Measurements from ENCODE around the gene RAI1. TPM values are rescaled to one million over a fixed set of nuclear protein-coding genes. Genes with fewer than 3 reads are reported as not detected.

RAI1 gene
- total RNA-seq, 4 donors from 2014 or later, result 12.8 to 51.2 (median 47.6) TPM

DNA sequence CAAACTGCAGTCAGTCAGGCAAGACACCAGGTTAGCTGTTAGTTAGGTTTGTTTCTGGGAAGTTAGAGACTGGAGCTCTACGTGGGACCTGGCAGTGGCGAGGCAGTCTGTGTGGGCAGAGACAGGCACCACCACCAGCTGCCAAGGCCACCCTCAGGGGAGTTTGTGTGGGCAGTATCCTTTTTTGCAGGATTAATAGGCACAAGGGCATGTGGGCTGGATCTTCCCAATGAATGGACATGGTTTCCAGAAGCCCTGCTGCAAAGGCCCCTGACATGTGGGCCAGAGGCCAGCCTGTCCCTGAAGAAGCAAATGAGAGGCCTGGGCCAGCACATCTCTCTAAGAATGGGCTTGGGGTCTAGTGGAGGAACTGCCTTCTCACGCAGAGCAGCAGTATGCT lies 174.7 kb downstream of the RAI1 start:
- peaks cover 0 to 35% (median 3%) of the 10 kb centered on the region in 4 donors for H3K4me1 ChIP-seq
- no peak for DNase-seq
- no peak overlapping the region for H3K4me3 ChIP-seq
- no peaks in the 10 kb centered on the region for H3K9me3 ChIP-seq
- H3K27me3 ChIP-seq, result no peaks in the 10 kb centered on the region
- TF ChIP-seq POLR2A (IDR thresholded peaks at IDR 0.05), result no peak
- TF ChIP-seq, protein P1, sequence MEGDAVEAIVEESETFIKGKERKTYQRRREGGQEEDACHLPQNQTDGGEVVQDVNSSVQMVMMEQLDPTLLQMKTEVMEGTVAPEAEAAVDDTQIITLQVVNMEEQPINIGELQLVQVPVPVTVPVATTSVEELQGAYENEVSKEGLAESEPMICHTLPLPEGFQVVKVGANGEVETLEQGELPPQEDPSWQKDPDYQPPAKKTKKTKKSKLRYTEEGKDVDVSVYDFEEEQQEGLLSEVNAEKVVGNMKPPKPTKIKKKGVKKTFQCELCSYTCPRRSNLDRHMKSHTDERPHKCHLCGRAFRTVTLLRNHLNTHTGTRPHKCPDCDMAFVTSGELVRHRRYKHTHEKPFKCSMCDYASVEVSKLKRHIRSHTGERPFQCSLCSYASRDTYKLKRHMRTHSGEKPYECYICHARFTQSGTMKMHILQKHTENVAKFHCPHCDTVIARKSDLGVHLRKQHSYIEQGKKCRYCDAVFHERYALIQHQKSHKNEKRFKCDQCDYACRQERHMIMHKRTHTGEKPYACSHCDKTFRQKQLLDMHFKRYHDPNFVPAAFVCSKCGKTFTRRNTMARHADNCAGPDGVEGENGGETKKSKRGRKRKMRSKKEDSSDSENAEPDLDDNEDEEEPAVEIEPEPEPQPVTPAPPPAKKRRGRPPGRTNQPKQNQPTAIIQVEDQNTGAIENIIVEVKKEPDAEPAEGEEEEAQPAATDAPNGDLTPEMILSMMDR (IDR thresholded peaks at IDR 0.05), result no peak
- peak overlapping the region in 1 of 4 donors; percentile 15 for H3K27ac ChIP-seq
- peaks cover 0 to 5% (median 0%) of the 10 kb centered on the region in 3 donors for H3K36me3 ChIP-seq

DNA sequence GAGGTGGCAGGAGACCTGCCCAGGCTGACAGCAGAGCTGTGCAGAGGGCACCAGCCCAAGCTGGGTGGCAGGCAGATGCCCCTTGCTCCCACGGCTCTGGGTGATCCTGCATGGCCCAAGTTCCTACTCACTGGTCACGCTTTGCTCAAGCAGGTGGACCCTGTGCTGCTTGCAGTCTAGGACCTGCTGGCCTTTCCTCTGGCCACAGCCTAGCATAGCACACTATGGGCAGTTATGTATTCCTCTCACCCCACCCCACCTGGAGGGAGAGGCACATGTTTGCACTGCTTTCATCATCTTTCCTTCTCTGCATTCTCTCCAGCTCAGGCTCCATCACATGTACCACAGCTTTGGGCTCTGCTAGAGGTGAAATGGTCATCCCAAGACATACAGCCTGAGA lies 175.1 kb downstream of the RAI1 start:
- Histone ChIP-seq H3K4me3 (no peak overlapping the region), H3K27ac (peak overlapping the region in 1 of 4 donors; percentile 15), H3K27me3 (no peaks in the 10 kb centered on the region), H3K4me1 (peaks cover 0 to 35% (median 3%) of the 10 kb centered on the region in 4 donors), H3K36me3 (peaks cover 0 to 9% (median 0%) of the 10 kb centered on the region in 3 donors), H3K9me3 (no peaks in the 10 kb centered on the region)
- TF ChIP-seq POLR2A (IDR thresholded peaks at IDR 0.05), result no peak
- no peak for DNase-seq

DNA sequence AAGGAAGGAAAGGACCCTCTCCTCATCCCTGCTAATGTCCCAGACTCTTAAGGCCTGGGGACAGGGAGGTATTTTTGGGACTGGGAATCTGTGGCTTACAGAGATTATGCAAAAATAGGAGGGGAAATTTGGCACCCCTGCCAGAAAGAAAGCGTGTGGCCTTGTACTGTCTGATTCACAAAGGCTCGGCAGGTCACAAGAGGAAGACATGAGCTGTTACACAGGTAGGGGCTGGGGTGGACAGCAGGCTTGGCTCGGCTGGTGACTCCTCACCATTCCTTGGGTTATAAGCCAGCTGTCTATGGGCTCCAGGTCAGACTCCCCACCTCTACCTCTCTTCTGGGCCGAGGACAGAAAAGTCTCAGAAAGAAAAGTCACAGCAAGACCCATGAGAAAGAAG lies 176.2 kb downstream of the RAI1 start:
- Histone ChIP-seq H3K9me3 (no peaks in the 10 kb centered on the region), H3K4me3 (no peak overlapping the region), H3K27me3 (no peaks in the 10 kb centered on the region), H3K27ac (no peak overlapping the region), H3K4me1 (peaks cover 0 to 35% (median 3%) of the 10 kb centered on the region in 4 donors), H3K36me3 (peaks cover 0 to 9% (median 0%) of the 10 kb centered on the region in 3 donors)
- no peak for DNase-seq
- no peak for TF ChIP-seq POLR2A (IDR thresholded peaks at IDR 0.05)
- TF ChIP-seq, protein P1 (IDR thresholded peaks at IDR 0.05), result no peak

DNA sequence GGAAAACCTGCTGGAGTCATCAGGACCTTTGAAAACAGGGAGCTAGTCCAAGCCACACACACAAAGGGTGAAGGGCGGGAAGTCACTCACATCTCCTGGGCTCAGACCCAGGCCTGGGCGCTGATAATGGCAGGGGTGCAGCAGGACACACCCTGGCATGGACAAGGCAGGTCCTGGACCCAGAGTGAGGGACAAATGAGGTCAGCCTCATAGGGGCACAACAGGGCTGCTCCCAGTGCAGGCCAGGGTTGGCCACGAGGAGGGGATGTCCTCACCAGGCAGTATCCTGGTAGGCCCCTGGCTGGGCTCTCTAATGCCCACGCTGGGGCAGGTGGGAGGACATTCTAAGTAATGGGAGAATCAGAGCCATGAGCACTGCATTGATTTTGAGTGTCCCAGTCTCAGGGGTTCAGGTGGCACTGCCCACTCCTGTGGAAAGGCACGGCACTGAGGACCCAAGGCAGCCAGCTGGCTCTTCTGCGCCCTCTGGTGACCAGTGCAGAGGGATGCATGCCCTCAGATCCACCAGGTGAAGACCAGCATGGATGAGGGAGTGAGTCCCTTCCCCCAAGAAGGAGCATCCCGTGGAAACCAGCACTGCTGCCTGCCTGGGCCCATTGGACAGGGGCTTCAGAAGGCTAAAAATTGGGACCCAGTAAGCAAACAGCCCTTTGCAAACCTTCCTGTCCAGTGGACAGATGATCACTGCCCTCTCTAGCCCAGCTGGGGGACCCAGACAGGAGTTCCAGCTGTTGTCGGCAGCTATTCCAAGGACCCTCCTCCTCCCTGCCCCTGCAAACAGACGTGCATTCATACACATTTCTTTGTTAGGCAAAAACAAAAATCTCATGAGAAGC lies 178.9 kb downstream of the RAI1 start:
- peaks cover 0 to 15% (median 1%) of the 10 kb centered on the region in 4 donors for H3K4me1 ChIP-seq
- H3K9me3 ChIP-seq, result no peaks in the 10 kb centered on the region
- H3K4me3 ChIP-seq, result no peak overlapping the region
- H3K27ac ChIP-seq, result no peak overlapping the region
- peaks cover 0 to 9% (median 0%) of the 10 kb centered on the region in 3 donors for H3K36me3 ChIP-seq
- no peaks in the 10 kb centered on the region for H3K27me3 ChIP-seq
- peak; percentile 65 to 86 (median 78) for DNase-seq
- TF ChIP-seq, protein P1 (IDR thresholded peaks at IDR 0.05), result peak; percentile 84 to 98 (median 95)
- no peak for TF ChIP-seq POLR2A (IDR thresholded peaks at IDR 0.05)

DNA sequence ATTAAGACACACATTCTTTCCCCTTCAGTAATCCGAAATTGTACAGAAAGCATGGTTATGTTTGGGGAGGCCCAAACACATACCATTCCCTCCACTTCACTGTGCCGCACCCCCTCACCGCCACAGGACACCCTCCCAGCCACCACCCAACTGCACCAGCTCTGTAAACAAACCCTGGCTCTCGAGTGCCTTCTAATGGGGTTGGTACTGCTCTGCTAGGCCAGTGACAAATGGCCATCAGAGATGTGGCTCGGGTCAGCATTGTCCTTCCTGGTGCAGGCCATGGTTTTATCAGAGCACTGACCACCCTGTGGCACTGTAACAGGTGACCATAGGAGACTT lies 179.5 kb downstream of the RAI1 start:
- DNase-seq, result no peak
- H3K27ac ChIP-seq, result no peak overlapping the region
- no peaks in the 10 kb centered on the region for H3K9me3 ChIP-seq
- peaks cover 0 to 10% (median 0%) of the 10 kb centered on the region in 4 donors for H3K4me1 ChIP-seq
- H3K4me3 ChIP-seq, result no peak overlapping the region
- no peak for TF ChIP-seq POLR2A (IDR thresholded peaks at IDR 0.05)
- TF ChIP-seq, protein P1 (IDR thresholded peaks at IDR 0.05), result no peak
- H3K27me3 ChIP-seq, result no peaks in the 10 kb centered on the region
- H3K36me3 ChIP-seq, result peaks cover 0 to 9% (median 0%) of the 10 kb centered on the region in 3 donors

Small RNAs within 50 kb of the gene (small RNA-seq; reads per million reads assigned to genes)
- gene MIR33B (0 to 0.32 reads per million in 2 donors), gene MIR6777 (0.13 to 0.35 reads per million in 2 donors), gene RF02177 (0 reads per million in 2 donors), gene RF02178 (0 reads per million in 2 donors)

Other genes with a start within 250 kb of the RAI1 start
- 10 to 100 TPM in 3 of 4 donors, 1 to 10 TPM in 1; 8.3 to 42.4 (median 19.4) TPM for gene MED9, start 204.5 kb upstream of the RAI1 start, total RNA-seq
- 10 to 100 TPM; 15.0 to 32.2 (median 25.1) TPM for gene RASD1, start 185.1 kb upstream of the RAI1 start, total RNA-seq
- 10 to 100 TPM in 3 of 4 donors, 1 to 10 TPM in 1; 9.9 to 25.0 (median 17.8) TPM for gene PEMT, start 89.8 kb upstream of the RAI1 start, total RNA-seq
- gene SREBF1, start 155.5 kb downstream of the RAI1 start, total RNA-seq, result 100 to 1,000 TPM; 118 to 226 (median 185) TPM